C4-2B (cell line): ENCODE measurements around the gene SRCAP.

Experiments used
- H3K27ac ChIP-seq: fragments of 450-650 bp; 2 replicates; pipeline ENCODE4 v1.5.1; 2017
- CTCF ChIP-seq: fragments of 450-650 bp; conservative IDR thresholded peaks from 2 replicates; pipeline ENCODE4 v1.5.1; 2017; ENCODE audit warnings: mild to moderate bottlenecking
- ZFX ChIP-seq: fragments of 450-650 bp; IDR thresholded peaks from 2 replicates; pipeline ENCODE4 v1.6.1; 2017

The SRCAP gene

GRCh38 chr16:30766206-30766932 is 67.4 kb downstream of the SRCAP start:
- TF ChIP-seq ZFX, result no peak
- H3K27ac ChIP-seq, result no peak overlapping the region

- TF ChIP-seq ZFX, result no peak
- TF ChIP-seq CTCF, result no peak
- H3K27ac ChIP-seq, result no peak overlapping the region
Measured at GRCh38 chr16:30766933-30767284, 67.9 kb downstream of the SRCAP start.

- TF ChIP-seq CTCF (no peak), ZFX (no peak)
- H3K27ac ChIP-seq, result no peak overlapping the region
Measured at GRCh38 chr16:30767767-30768465, 68.9 kb downstream of the SRCAP start.

- H3K27ac ChIP-seq, result no peak overlapping the region
- TF ChIP-seq ZFX (no peak), CTCF (no peak)
Measured at GRCh38 chr16:30768583-30769181, 69.7 kb downstream of the SRCAP start.

GRCh38 chr16:30769379-30770089 is 70.6 kb downstream of the SRCAP start:
- no peak for TF ChIP-seq CTCF
- TF ChIP-seq ZFX, result no peak
- H3K27ac ChIP-seq, result no peak overlapping the region

GRCh38 chr16:30771726-30772125 is 72.8 kb downstream of the SRCAP start:
- H3K27ac ChIP-seq, result no peak overlapping the region
- no peak for TF ChIP-seq ZFX
- no peak for TF ChIP-seq CTCF

- TF ChIP-seq ZFX (no peak), CTCF (no peak)
- no peak overlapping the region for H3K27ac ChIP-seq
Measured at GRCh38 chr16:30773826-30774225, 74.9 kb downstream of the SRCAP start.
